OCI-LY7 (cell line): ENCODE results near the gene SIGLEC7. TPM values are rescaled to one million over a fixed set of nuclear protein-coding genes. Genes with fewer than 3 reads are reported as not detected.

Experiments
- BruUV-seq: library from RNA; stranded (reverse); fragments of 400-500 nt; replicated peaks from 2 replicates; lab custom pipeline; 2021; lab: Mats Ljungman, UMichigan
- CTCF ChIA-PET: fragments of 300-600 bp; sonication (Branson Sonifier 250); formaldehyde crosslinking; loops from one replicate; lab custom pipeline; 2022; ENCODE audit warnings: antibody characterized with exemption; ENCODE audit not compliant: unreplicated experiment; lab: Charles Lee
- POLR2A ChIA-PET: fragments of 300-600 bp; sonication (Branson Sonifier 250); formaldehyde crosslinking; loops from one replicate; lab custom pipeline; 2022; ENCODE audit warnings: antibody characterized with exemption; lab: Charles Lee
- DNase-seq: peaks from one replicate; pipeline ENCODE4 v3.0.0-alpha.2; 2015; ENCODE audit warnings: low spot score
- H2AFZ ChIP-seq: fragments of 200-600 bp; sonication (generic), shearing (Covaris generic); 2 replicates; pipeline ENCODE4 v1.6.1; 2014; ENCODE audit warnings: mild to moderate bottlenecking, antibody characterized with exemption, low read length, moderate library complexity
- H3K27ac ChIP-seq: fragments of 200-600 bp; sonication (generic); 2 replicates; pipeline ENCODE4 v1.5.1; 2014; ENCODE audit warnings: mixed run types, low read depth, mild to moderate bottlenecking, moderate library complexity, low read length, inconsistent platforms; ENCODE audit not compliant: poor library complexity, severe bottlenecking
- H3K36me3 ChIP-seq: fragments of 200-600 bp; sonication (generic); 2 replicates; pipeline ENCODE4 v1.6.1; 2014; ENCODE audit warnings: mild to moderate bottlenecking, antibody characterized with exemption, low read length, moderate library complexity, mixed read lengths; ENCODE audit not compliant: insufficient read depth
- H3K4me1 ChIP-seq: fragments of 200-600 bp; sonication (generic); 2 replicates; pipeline ENCODE4 v1.5.1; 2014; ENCODE audit warnings: mild to moderate bottlenecking, low read length; ENCODE audit not compliant: insufficient read depth, poor library complexity, severe bottlenecking
- H3K4me2 ChIP-seq: fragments of 200-600 bp; sonication (generic); 2 replicates; pipeline ENCODE4 v1.6.1; 2014; ENCODE audit warnings: mild to moderate bottlenecking, low read length
- H3K4me3 ChIP-seq: fragments of 200-600 bp; sonication (generic); 2 replicates; pipeline ENCODE4 v1.5.1; 2014; ENCODE audit warnings: mild to moderate bottlenecking, low read depth, low read length; ENCODE audit not compliant: poor library complexity, severe bottlenecking
- H3K79me2 ChIP-seq: fragments of 200-600 bp; sonication (generic); 2 replicates; pipeline ENCODE4 v1.6.1; 2016; ENCODE audit warnings: low read depth, mild to moderate bottlenecking, low read length, moderate library complexity, mixed read lengths; ENCODE audit not compliant: insufficient read depth
- H3K9me2 ChIP-seq: fragments of 200-600 bp; sonication (generic); 2 replicates; pipeline ENCODE4 v1.6.1; 2016; ENCODE audit warnings: mild to moderate bottlenecking, low read length, mixed read lengths; ENCODE audit not compliant: insufficient read depth
- H3K9me3 ChIP-seq: fragments of 200-600 bp; sonication (generic); 2 replicates; pipeline ENCODE4 v1.6.1; 2014; ENCODE audit warnings: mild to moderate bottlenecking, mixed run types, low read length, mixed read lengths
- H4K20me1 ChIP-seq: fragments of 200-600 bp; sonication (generic); 2 replicates; pipeline ENCODE4 v1.6.1; 2014; ENCODE audit warnings: mild to moderate bottlenecking, antibody characterized with exemption, low read length, moderate library complexity, mixed read lengths; ENCODE audit not compliant: insufficient read depth
- CTCF ChIP-seq: fragments of 200-600 bp; sonication (generic); conservative IDR thresholded peaks from 2 replicates; pipeline ENCODE4 v1.5.1; 2014; ENCODE audit warnings: mild to moderate bottlenecking, antibody characterized with exemption, low read length, moderate library complexity, mixed read lengths
- EZH2phosphoT487 ChIP-seq: fragments of 200-600 bp; sonication (generic); IDR thresholded peaks from 2 replicates; pipeline ENCODE4 v1.6.1; 2018; ENCODE audit warnings: low read depth, borderline replicate concordance, mild to moderate bottlenecking, mixed run types, antibody characterized with exemption, low read length, moderate library complexity, mixed read lengths
- intact Hi-C: fragments of 100-400 bp; cut with micrococcal nuclease; formaldehyde crosslinking; loops from one replicate; pipeline ENCODE4 v1.10.0; 2022; ENCODE audit not compliant: unreplicated experiment
- total RNA-seq, 2 experiments: library from RNA; depleted of rRNA in 1 of 2; stranded (reverse); fragments of >200 nt in 1 of 2; shearing (Covaris generic) in 1 of 2; gene quantifications; 2 replicates each; pipeline ENCODE4 v1.2.3, GENCODE V29; 2014 to 2022

SIGLEC7 gene
- total RNA-seq, 2 experiments from 2014 or later, result not detected

- Histone ChIP-seq H3K9me2 (no peaks in the 10 kb centered on the region), H3K36me3 (no peaks in the 10 kb centered on the region), H4K20me1 (no peaks in the 10 kb centered on the region), H3K4me2 (no peak overlapping the region), H3K4me1 (no peaks in the 10 kb centered on the region), H2AFZ (no peak overlapping the region), H3K9me3 (no peaks in the 10 kb centered on the region), H3K79me2 (no peaks in the 10 kb centered on the region), H3K4me3 (no peak overlapping the region), H3K27ac (no peak overlapping the region)
- no peak for DNase-seq
- TF ChIP-seq CTCF, result no peak
- TF ChIP-seq EZH2phosphoT487, result no peak
- CTCF ChIA-PET, result no interaction called here
- POLR2A ChIA-PET, result no interaction called here
- intact Hi-C loops, result no loop called here
- BruUV-seq, result no TSS peak
Measured at GRCh38 chr19:51172223-51172622, 30.1 kb downstream of the SIGLEC7 start.

- no peak overlapping the region for H2AFZ ChIP-seq
- no peaks in the 10 kb centered on the region for H3K9me3 ChIP-seq
- H3K4me3 ChIP-seq, result no peak overlapping the region
- no peaks in the 10 kb centered on the region for H3K4me1 ChIP-seq
- H4K20me1 ChIP-seq, result no peaks in the 10 kb centered on the region
- no peaks in the 10 kb centered on the region for H3K9me2 ChIP-seq
- no peak overlapping the region for H3K27ac ChIP-seq
- TF ChIP-seq CTCF, result no peak
- no peak for TF ChIP-seq EZH2phosphoT487
- H3K4me2 ChIP-seq, result no peak overlapping the region
- no peaks in the 10 kb centered on the region for H3K36me3 ChIP-seq
- H3K79me2 ChIP-seq, result no peaks in the 10 kb centered on the region
- no peak for DNase-seq
- no TSS peak for BruUV-seq
- CTCF ChIA-PET, result no interaction called here
- intact Hi-C loops, result no loop called here
- POLR2A ChIA-PET, result no interaction called here
Measured at GRCh38 chr19:51173681-51174080, 31.6 kb downstream of the SIGLEC7 start.

GRCh38 chr19:51179256-51179655 lies 37.2 kb downstream of the SIGLEC7 start:
- Histone ChIP-seq H3K36me3 (no peaks in the 10 kb centered on the region), H4K20me1 (no peaks in the 10 kb centered on the region), H3K4me1 (no peaks in the 10 kb centered on the region), H3K9me2 (no peaks in the 10 kb centered on the region), H3K4me2 (no peak overlapping the region), H3K9me3 (no peaks in the 10 kb centered on the region), H2AFZ (no peak overlapping the region), H3K27ac (no peak overlapping the region), H3K4me3 (no peak overlapping the region), H3K79me2 (no peaks in the 10 kb centered on the region)
- CTCF ChIA-PET, result no interaction called here
- intact Hi-C loops, result no loop called here
- no peak for DNase-seq
- TF ChIP-seq EZH2phosphoT487 (no peak), CTCF (no peak)
- BruUV-seq, result no TSS peak
- POLR2A ChIA-PET, result no interaction called here
